Right renal pelvis (tissue), 4 donors: ENCODE data around the gene GLYATL1. TPM values are rescaled to one million over a fixed set of nuclear protein-coding genes. Genes with fewer than 3 reads are reported as not detected.

Experiments
- DNase-seq, 4 donors: peaks; one replicate each; pipeline ENCODE4 v3.0.0-alpha.2; 2013; ENCODE audit warnings: low read depth in 4 of 4, low spot score in 3 of 4, missing footprints in 1 of 4
- polyA plus RNA-seq, 4 donors: library from polyadenylated mRNA; unstranded; fragments of 120-200 nt; gene quantifications; one replicate each; pipeline ENCODE4 v1.2.1, GENCODE V29; 2013; ENCODE audit not compliant: insufficient read length in 4 of 4

The GLYATL1 gene
- polyA plus RNA-seq, 4 donors = 133 to 240 (median 180) TPM

- no peak for DNase-seq
Measured at GRCh38 chr11:58926251-58926650, 13.0 kb upstream of the GLYATL1 start.

GRCh38 chr11:58926695-58927094 lies 12.6 kb upstream of the GLYATL1 start:
- no peak for DNase-seq

GRCh38 chr11:58927393-58928106 lies 11.7 kb upstream of the GLYATL1 start:
- DNase-seq = peak; percentile 34 to 73 (median 66)

GRCh38 chr11:58928107-58928499 lies 11.2 kb upstream of the GLYATL1 start:
- DNase-seq = no peak

- no peak for DNase-seq
Measured at GRCh38 chr11:58928691-58929090, 10.6 kb upstream of the GLYATL1 start.

- DNase-seq = no peak
Measured at GRCh38 chr11:58930926-58931325, 8.4 kb upstream of the GLYATL1 start.

- no peak for DNase-seq
Measured at GRCh38 chr11:58933661-58934060, 5.6 kb upstream of the GLYATL1 start.

- DNase-seq = no peak
Measured at GRCh38 chr11:58934945-58935513, 4.3 kb upstream of the GLYATL1 start.

- no peak for DNase-seq
Measured at GRCh38 chr11:58938398-58938797, 890 bp upstream of the GLYATL1 start.

- no peak for DNase-seq
Measured at GRCh38 chr11:58940028-58940427, 740 bp downstream of the GLYATL1 start.

- no peak for DNase-seq
Measured at GRCh38 chr11:58941838-58942237, 2.5 kb downstream of the GLYATL1 start.

GRCh38 chr11:58945663-58946062 lies 6.4 kb downstream of the GLYATL1 start:
- no peak for DNase-seq

- no peak for DNase-seq
Measured at GRCh38 chr11:58949184-58949583, 9.9 kb downstream of the GLYATL1 start.

- DNase-seq = no peak
Measured at GRCh38 chr11:58957922-58958321, 18.6 kb downstream of the GLYATL1 start.

- no peak for DNase-seq
Measured at GRCh38 chr11:58958500-58958899, 19.2 kb downstream of the GLYATL1 start.

- peak in 3 of 4 donors; percentile 4 to 36 (median 30) for DNase-seq
Measured at GRCh38 chr11:58963551-58964104, 24.3 kb downstream of the GLYATL1 start.

GRCh38 chr11:58965246-58965985 lies 26.1 kb downstream of the GLYATL1 start:
- no peak for DNase-seq

GRCh38 chr11:58968251-58968711 lies 29.0 kb downstream of the GLYATL1 start:
- DNase-seq = peak in 1 of 4 donors; percentile 2

- no peak for DNase-seq
Measured at GRCh38 chr11:58977470-58977869, 38.2 kb downstream of the GLYATL1 start.

- DNase-seq = no peak
Measured at GRCh38 chr11:58979222-58979621, 39.9 kb downstream of the GLYATL1 start.

- no peak for DNase-seq
Measured at GRCh38 chr11:58980159-58980843, 41.0 kb downstream of the GLYATL1 start.
